SK-N-SH (cell line): Measurements from ENCODE around the gene INSYN2A. TPM values are rescaled to one million over a fixed set of nuclear protein-coding genes. Genes with fewer than 3 reads are reported as not detected.

Experiments
- CTCF ChIA-PET: fragments of 300-600, 350-600 bp; formaldehyde crosslinking; extraction: SDS; loops from one replicate; lab custom pipeline; 2021; lab: Yijun Ruan, JAX
- POLR2A ChIA-PET: fragments of 350-600 bp; sonication (Branson Sonifier 250); formaldehyde crosslinking; extraction: SDS; loops from one replicate; lab custom pipeline; 2020; ENCODE audit warnings: antibody characterized with exemption, inconsistent platforms; lab: Yijun Ruan, JAX
- DNase-seq: peaks from one replicate; pipeline ENCODE4 v3.0.0; 2012
- H2AFZ ChIP-seq: fragments of 200-600 bp; sonication (generic); 2 replicates; pipeline ENCODE4 v1.8.1; 2016; ENCODE audit warnings: antibody characterized with exemption, mild to moderate bottlenecking, low read depth
- H3F3A ChIP-seq: fragments of 200-600 bp; sonication (generic); replicated peaks from 2 replicates; pipeline ENCODE3; 2016; ENCODE audit warnings: antibody characterized with exemption, mild to moderate bottlenecking; ENCODE audit not compliant: insufficient read depth
- H3K27ac ChIP-seq, 2 experiments: fragments of 200-500 bp in 1 of 2; fragments of 200-600 bp in 1 of 2; sonication (Bioruptor generic) in 1 of 2; sonication (generic), shearing (Covaris generic) in 1 of 2; 2 replicates each; pipeline versions ENCODE4 v1.5.1 to v1.6.1; 2014 to 2016; ENCODE audit warnings: low read depth in 2 of 2, inconsistent platforms in 1 of 2, low read length in 1 of 2, mild to moderate bottlenecking in 1 of 2, mixed read lengths in 1 of 2
- H3K27me3 ChIP-seq: fragments of 200-600 bp; sonication (generic), shearing (Covaris generic); 2 replicates; pipeline ENCODE4 v1.6.1; 2016; ENCODE audit warnings: mixed run types; ENCODE audit not compliant: insufficient read depth
- H3K36me3 ChIP-seq, 2 experiments: fragments of 200-500 bp in 1 of 2; fragments of 200-600 bp in 1 of 2; sonication (Bioruptor generic) in 1 of 2; sonication (generic) in 1 of 2; replicated peaks in 1 of 2; 2 replicates each; pipeline versions ENCODE3 to v1.5.1; 2014 to 2016; ENCODE audit warnings: low read length in 1 of 2, mild to moderate bottlenecking in 1 of 2; ENCODE audit not compliant: insufficient read depth in 2 of 2, control insufficient read depth in 1 of 2
- H3K4me1 ChIP-seq, 2 experiments: fragments of 200-500 bp in 1 of 2; fragments of 200-600 bp in 1 of 2; sonication (Bioruptor generic) in 1 of 2; sonication (generic), shearing (Covaris generic) in 1 of 2; 2 replicates each; pipeline versions ENCODE4 v1.5.1 to v1.6.1; 2014 to 2016; ENCODE audit warnings: low read depth in 1 of 2, low read length in 1 of 2, mixed run types in 1 of 2; ENCODE audit not compliant: insufficient read depth in 2 of 2, control insufficient read depth in 1 of 2
- H3K4me2 ChIP-seq: fragments of 200-600 bp; sonication (generic), shearing (Covaris generic); 2 replicates; pipeline ENCODE4 v1.6.1; 2017; ENCODE audit warnings: mixed run types
- H3K4me3 ChIP-seq, 2 experiments: fragments of 200-500 bp in 1 of 2; fragments of 200-600 bp in 1 of 2; sonication (Bioruptor generic) in 1 of 2; sonication (generic), shearing (Covaris generic) in 1 of 2; 2 replicates each; pipeline versions ENCODE4 v1.5.1 to v1.8.1; 2014 to 2016; ENCODE audit warnings: low read depth in 2 of 2, inconsistent platforms in 1 of 2, low read length in 1 of 2, mild to moderate bottlenecking in 1 of 2, mixed read lengths in 1 of 2, moderate library complexity in 1 of 2
- H3K79me2 ChIP-seq: fragments of 200-600 bp; sonication (generic); 2 replicates; pipeline ENCODE4 v1.8.1; 2017; ENCODE audit warnings: mild to moderate bottlenecking; ENCODE audit not compliant: insufficient read depth
- H3K9ac ChIP-seq: fragments of 200-600 bp; sonication (generic); 2 replicates; pipeline ENCODE4 v1.6.1; 2017; ENCODE audit warnings: mixed run types
- H3K9me2 ChIP-seq: fragments of 200-600 bp; sonication (generic); 2 replicates; pipeline ENCODE4 v1.6.1; 2017; ENCODE audit warnings: mixed run types
- H3K9me3 ChIP-seq: fragments of 200-600 bp; sonication (generic); 2 replicates; pipeline ENCODE4 v1.6.1; 2017; ENCODE audit warnings: mixed run types, mild to moderate bottlenecking, moderate library complexity
- H4K20me1 ChIP-seq: fragments of 200-600 bp; sonication (generic); 2 replicates; pipeline ENCODE4 v1.6.1; 2017; ENCODE audit warnings: mild to moderate bottlenecking, mixed run types; ENCODE audit not compliant: insufficient read depth
- EP300 ChIP-seq, 2 experiments: IDR thresholded peaks; 2 replicates each; pipeline versions ENCODE4 v1.4.0 to v1.6.1; 2012; ENCODE audit warnings: borderline replicate concordance in 1 of 2, low read depth in 1 of 2, low read length in 1 of 2
- GABPA ChIP-seq: IDR thresholded peaks from 2 replicates; pipeline ENCODE4 v1.4.0; 2012; ENCODE audit warnings: low read depth, mild to moderate bottlenecking
- JUND ChIP-seq: IDR thresholded peaks from 2 replicates; pipeline ENCODE4 v1.4.0; 2012
- MAX ChIP-seq: IDR thresholded peaks from 2 replicates; pipeline ENCODE4 v1.4.0; 2012; ENCODE audit warnings: low read depth
- MXI1 ChIP-seq: IDR thresholded peaks from 2 replicates; pipeline ENCODE4 v1.6.1; 2012; ENCODE audit warnings: mild to moderate bottlenecking, low read depth, low read length, improper control_type of control experiment
- NRF1 ChIP-seq: IDR thresholded peaks from 2 replicates; pipeline ENCODE4 v1.6.1; 2012; ENCODE audit warnings: low read depth, mild to moderate bottlenecking, low read length
- PBX3 ChIP-seq: IDR thresholded peaks from 2 replicates; pipeline ENCODE4; 2012
- POLR2AphosphoS5 ChIP-seq: IDR thresholded peaks from 2 replicates; pipeline ENCODE4 v1.6.1; 2012; ENCODE audit warnings: low read depth, low read length
- RAD21 ChIP-seq: IDR thresholded peaks from 2 replicates; pipeline ENCODE4 v1.6.1; 2012; ENCODE audit warnings: mild to moderate bottlenecking, low read length
- RCOR1 ChIP-seq: fragments of 150-350 bp; IDR thresholded peaks from 2 replicates; pipeline ENCODE4 v1.6.1; 2017; ENCODE audit warnings: antibody characterized with exemption, low read length
- REST ChIP-seq: IDR thresholded peaks from 2 replicates; pipeline ENCODE4 v1.6.1; 2012; ENCODE audit warnings: mild to moderate bottlenecking, low read depth, low read length, moderate library complexity
- RFX5 ChIP-seq: IDR thresholded peaks from 2 replicates; pipeline ENCODE4 v1.6.1; 2012; ENCODE audit warnings: mild to moderate bottlenecking, improper control_type of control experiment, low read length
- RXRA ChIP-seq: IDR thresholded peaks from 2 replicates; pipeline ENCODE4 v1.4.0; 2012; ENCODE audit warnings: low read depth, mild to moderate bottlenecking, borderline replicate concordance
- SMC3 ChIP-seq: IDR thresholded peaks from 2 replicates; pipeline ENCODE4 v1.6.1; 2012; ENCODE audit warnings: low read depth, low read length, improper control_type of control experiment
- TAF1 ChIP-seq: IDR thresholded peaks from 2 replicates; pipeline ENCODE4 v1.6.1; 2012; ENCODE audit warnings: low read depth, mild to moderate bottlenecking, low read length, moderate library complexity, borderline replicate concordance
- TEAD4 ChIP-seq: IDR thresholded peaks from 2 replicates; pipeline ENCODE4 v1.4.0; 2012; ENCODE audit warnings: mild to moderate bottlenecking, borderline replicate concordance; ENCODE audit not compliant: insufficient read depth
- USF1 ChIP-seq: IDR thresholded peaks from 2 replicates; pipeline ENCODE4 v1.4.0; 2012; ENCODE audit warnings: low read depth, borderline replicate concordance
- USF2 ChIP-seq: fragments of 150-350 bp; IDR thresholded peaks from 2 replicates; pipeline ENCODE4 v1.6.1; 2017; ENCODE audit warnings: antibody characterized with exemption, low read length, low read depth, borderline replicate concordance
- YY1 ChIP-seq: IDR thresholded peaks from 2 replicates; pipeline ENCODE4 v1.4.0; 2012; ENCODE audit warnings: low read depth, mild to moderate bottlenecking
- ZBTB33 ChIP-seq: IDR thresholded peaks from 2 replicates; pipeline ENCODE4 v1.4.0; 2012; ENCODE audit warnings: low read depth, borderline replicate concordance
- WGBS: methylation state at CpG from one replicate; pipeline ENCODE4 v1.1.6; 2017; ENCODE audit warnings: low lambda C conversion rate; 5-methylcytosine and 5-hydroxymethylcytosine counted together
- polyA plus RNA-seq, 3 experiments: library from polyadenylated mRNA; depleted of rRNA; stranded (reverse); fragments of >200 nt; gene quantifications; 2 replicates each; pipeline ENCODE4 v1.2.3, GENCODE V29; 2012

INSYN2A gene
- polyA plus RNA-seq, 1 of the 3 experiments (the other 2 are of a cell fraction) = 0.28 TPM

GRCh38 chr10:127176649-127177048 is 19.7 kb downstream of the INSYN2A start (continued):
- TF ChIP-seq RCOR1 = no peak
- TF ChIP-seq JUND = no peak
- no peak for TF ChIP-seq USF2
- TF ChIP-seq MAX = no peak
- no peak for TF ChIP-seq ZBTB33

GRCh38 chr10:127175357-127176110 is 20.9 kb downstream of the INSYN2A start:
- no peaks in the 10 kb centered on the region for H4K20me1 ChIP-seq
- H3K4me2 ChIP-seq = no peak overlapping the region
- H2AFZ ChIP-seq = no peak overlapping the region
- no peaks in the 10 kb centered on the region for H3K4me1 ChIP-seq
- no peak for DNase-seq
- ChIA-PET POLR2A (no interaction called here), CTCF (no interaction called here)
- H3K9ac ChIP-seq = no peak overlapping the region
- H3K9me2 ChIP-seq = no peaks in the 10 kb centered on the region
- WGBS = 94% methylated on average over 15 of the region's 40 CpGs
- H3K27me3 ChIP-seq = no peaks in the 10 kb centered on the region
- H3K27ac ChIP-seq = no peak overlapping the region
- H3K79me2 ChIP-seq = no peaks in the 10 kb centered on the region
- peaks cover 0 to 2% of the 10 kb centered on the region in 2 experiments for H3K36me3 ChIP-seq
- H3K4me3 ChIP-seq = no peak overlapping the region
- H3F3A ChIP-seq = no peaks in the 10 kb centered on the region
- no peaks in the 10 kb centered on the region for H3K9me3 ChIP-seq
- TF ChIP-seq TAF1 (no peak), TEAD4 (no peak), USF2 (no peak), POLR2AphosphoS5 (no peak), YY1 (no peak), NRF1 (no peak), RFX5 (no peak), REST (no peak), SMC3 (no peak), USF1 (no peak), MXI1 (no peak), PBX3 (no peak), EP300 (IDR thresholded peaks at IDR 0.05; ENCODE audit: borderline replicate concordance in 1 of 2, low read depth in 1 of 2, low read length in 1 of 2) (no peak), GABPA (no peak), RCOR1 (no peak), MAX (no peak), RXRA (no peak), RAD21 (no peak)
